ENCODE measurements around the gene CDK2.
"Not testable (repeated sequence)": the region's sequence is repeated elsewhere in the genome, so short reads cannot be mapped to it uniquely, and the experiment has no call there.

The CDK2 gene

GRCh38 chr12:55966408-55967281, at the start of gene CDK2:
CDK2 (plus strand) TSS chr12:55966830; CDS start chr12:55967009, 179 bp downstream.
- H3K9ac ChIP-seq (ENCODE audit: low read length), result peak within 1 kb of the TSS; percentile 74
- H3K9me3 ChIP-seq (ENCODE audit: low read length), result no peaks in the 10 kb centered on the region
- H3K27me3 ChIP-seq (ENCODE audit: control insufficient read depth in 1 of 2, insufficient read depth in 2 of 2, low read length in 2 of 2), result no peaks in the 10 kb centered on the region
- H3K4me3 ChIP-seq (ENCODE audit: low read depth in 1 of 2, low read length in 2 of 2), result peak within 1 kb of the TSS; percentile 62 to 87
- H3K27ac ChIP-seq (ENCODE audit: low read depth, low read length), result peak within 1 kb of the TSS; percentile 28
- H3K36me3 ChIP-seq (ENCODE audit: insufficient read depth, low read length), result no peaks in the 10 kb centered on the region
- H3K4me1 ChIP-seq (ENCODE audit: insufficient read depth, low read length), result peaks cover 17% of the 10 kb centered on the region

GRCh38 chr12:55919032-55919431, 47.6 kb upstream of the CDK2 start:
- not testable (repeated sequence) for H3K4me1 ChIP-seq (ENCODE audit: insufficient read depth, low read length); H3K9ac ChIP-seq (ENCODE audit: low read length); H3K4me3 ChIP-seq (ENCODE audit: low read depth in 1 of 2, low read length in 2 of 2); H3K9me3 ChIP-seq (ENCODE audit: low read length); H3K27ac ChIP-seq (ENCODE audit: low read depth, low read length); H3K27me3 ChIP-seq (ENCODE audit: control insufficient read depth in 1 of 2, insufficient read depth in 2 of 2, low read length in 2 of 2)
- H3K36me3 ChIP-seq (ENCODE audit: insufficient read depth, low read length), result peaks cover 10% of the 10 kb centered on the region

GRCh38 chr12:55922126-55922525, 44.5 kb upstream of the CDK2 start:
- Histone ChIP-seq H3K4me1 (ENCODE audit: insufficient read depth, low read length) (peaks cover 16% of the 10 kb centered on the region), H3K9me3 (ENCODE audit: low read length) (no peaks in the 10 kb centered on the region), H3K27me3 (ENCODE audit: control insufficient read depth in 1 of 2, insufficient read depth in 2 of 2, low read length in 2 of 2) (no peaks in the 10 kb centered on the region), H3K36me3 (ENCODE audit: insufficient read depth, low read length) (peaks cover 3% of the 10 kb centered on the region), H3K27ac (ENCODE audit: low read depth, low read length) (no peak overlapping the region), H3K9ac (ENCODE audit: low read length) (no peak overlapping the region), H3K4me3 (ENCODE audit: low read depth in 1 of 2, low read length in 2 of 2) (no peak overlapping the region)

- peaks cover 21% of the 10 kb centered on the region for H3K4me1 ChIP-seq (ENCODE audit: insufficient read depth, low read length)
- H3K9me3 ChIP-seq (ENCODE audit: low read length); H3K36me3 ChIP-seq (ENCODE audit: insufficient read depth, low read length); H3K27ac ChIP-seq (ENCODE audit: low read depth, low read length); H3K9ac ChIP-seq (ENCODE audit: low read length); H3K4me3 ChIP-seq (ENCODE audit: low read depth in 1 of 2, low read length in 2 of 2); H3K27me3 ChIP-seq (ENCODE audit: control insufficient read depth in 1 of 2, insufficient read depth in 2 of 2, low read length in 2 of 2): not testable (repeated sequence)
These were observed 43.0 kb upstream of the CDK2 start for GRCh38 chr12:55923648-55924047.

- Histone ChIP-seq H3K9ac (ENCODE audit: low read length) (no peak overlapping the region), H3K27ac (ENCODE audit: low read depth, low read length) (no peak overlapping the region)
These were observed 41.3 kb upstream of the CDK2 start for GRCh38 chr12:55925371-55925770.

GRCh38 chr12:55925870-55926737, 40.5 kb upstream of the CDK2 start:
- Histone ChIP-seq H3K4me3 (ENCODE audit: low read depth in 1 of 2, low read length in 2 of 2) (peak overlapping the region; percentile 96 to 100), H3K4me1 (ENCODE audit: insufficient read depth, low read length) (peaks cover 30% of the 10 kb centered on the region), H3K27ac (ENCODE audit: low read depth, low read length) (peak overlapping the region; percentile 92), H3K27me3 (ENCODE audit: control insufficient read depth in 1 of 2, insufficient read depth in 2 of 2, low read length in 2 of 2) (no peaks in the 10 kb centered on the region), H3K9ac (ENCODE audit: low read length) (peak overlapping the region; percentile 100), H3K36me3 (ENCODE audit: insufficient read depth, low read length) (peaks cover 3% of the 10 kb centered on the region), H3K9me3 (ENCODE audit: low read length) (no peaks in the 10 kb centered on the region)

More at GRCh38 chr12:55925371-55925770, 41.3 kb upstream of the CDK2 start:
- H3K36me3 ChIP-seq (ENCODE audit: insufficient read depth, low read length), result peaks cover 3% of the 10 kb centered on the region
- no peaks in the 10 kb centered on the region for H3K27me3 ChIP-seq (ENCODE audit: control insufficient read depth in 1 of 2, insufficient read depth in 2 of 2, low read length in 2 of 2)
- peaks cover 29% of the 10 kb centered on the region for H3K4me1 ChIP-seq (ENCODE audit: insufficient read depth, low read length)
- no peak overlapping the region for H3K4me3 ChIP-seq (ENCODE audit: low read depth in 1 of 2, low read length in 2 of 2)
- no peaks in the 10 kb centered on the region for H3K9me3 ChIP-seq (ENCODE audit: low read length)

- Histone ChIP-seq H3K4me1 (ENCODE audit: insufficient read depth, low read length) (peaks cover 35% of the 10 kb centered on the region), H3K9ac (ENCODE audit: low read length) (peak overlapping the region; percentile 100), H3K27me3 (ENCODE audit: control insufficient read depth in 1 of 2, insufficient read depth in 2 of 2, low read length in 2 of 2) (no peaks in the 10 kb centered on the region), H3K9me3 (ENCODE audit: low read length) (no peaks in the 10 kb centered on the region), H3K36me3 (ENCODE audit: insufficient read depth, low read length) (peaks cover 2% of the 10 kb centered on the region), H3K4me3 (ENCODE audit: low read depth in 1 of 2, low read length in 2 of 2) (peak overlapping the region; percentile 96 to 100), H3K27ac (ENCODE audit: low read depth, low read length) (peak overlapping the region; percentile 92)
These were observed 39.7 kb upstream of the CDK2 start for GRCh38 chr12:55926738-55927587.

GRCh38 chr12:55927588-55928502, 38.8 kb upstream of the CDK2 start, which contains the start of gene PYM1:
PYM1 (minus strand) TSS chr12:55927894; CDS start chr12:55927761, 133 bp downstream.
- H3K9me3 ChIP-seq (ENCODE audit: low read length), result no peaks in the 10 kb centered on the region
- H3K27me3 ChIP-seq (ENCODE audit: control insufficient read depth in 1 of 2, insufficient read depth in 2 of 2, low read length in 2 of 2), result no peaks in the 10 kb centered on the region
- H3K4me1 ChIP-seq (ENCODE audit: insufficient read depth, low read length), result peaks cover 40% of the 10 kb centered on the region
- no peaks in the 10 kb centered on the region for H3K36me3 ChIP-seq (ENCODE audit: insufficient read depth, low read length)
- H3K9ac ChIP-seq (ENCODE audit: low read length), result peak within 1 kb of the TSS; percentile 100
- peak within 1 kb of the TSS; percentile 96 to 100 for H3K4me3 ChIP-seq (ENCODE audit: low read depth in 1 of 2, low read length in 2 of 2)
- peak within 1 kb of the TSS; percentile 92 for H3K27ac ChIP-seq (ENCODE audit: low read depth, low read length)

GRCh38 chr12:55929306-55929791, 37.3 kb upstream of the CDK2 start:
- Histone ChIP-seq H3K9me3 (ENCODE audit: low read length) (no peaks in the 10 kb centered on the region), H3K4me1 (ENCODE audit: insufficient read depth, low read length) (peaks cover 43% of the 10 kb centered on the region), H3K4me3 (ENCODE audit: low read depth in 1 of 2, low read length in 2 of 2) (no peak overlapping the region), H3K36me3 (ENCODE audit: insufficient read depth, low read length) (no peaks in the 10 kb centered on the region), H3K27me3 (ENCODE audit: control insufficient read depth in 1 of 2, insufficient read depth in 2 of 2, low read length in 2 of 2) (no peaks in the 10 kb centered on the region), H3K27ac (ENCODE audit: low read depth, low read length) (peak overlapping the region; percentile 22), H3K9ac (ENCODE audit: low read length) (no peak overlapping the region)

GRCh38 chr12:55930771-55931316, 35.8 kb upstream of the CDK2 start, which contains the start of gene DGKA:
DGKA (plus strand) TSS chr12:55931162; CDS start chr12:55936504, 5,342 bp downstream.
- Histone ChIP-seq H3K27me3 (ENCODE audit: control insufficient read depth in 1 of 2, insufficient read depth in 2 of 2, low read length in 2 of 2) (no peaks in the 10 kb centered on the region), H3K9ac (ENCODE audit: low read length) (peak within 1 kb of the TSS; percentile 72), H3K4me3 (ENCODE audit: low read depth in 1 of 2, low read length in 2 of 2) (peak within 1 kb of the TSS; percentile 53 to 85), H3K36me3 (ENCODE audit: insufficient read depth, low read length) (no peaks in the 10 kb centered on the region), H3K4me1 (ENCODE audit: insufficient read depth, low read length) (peaks cover 41% of the 10 kb centered on the region), H3K9me3 (ENCODE audit: low read length) (no peaks in the 10 kb centered on the region), H3K27ac (ENCODE audit: low read depth, low read length) (peak within 1 kb of the TSS; percentile 66)
